HT1080 (cell line): ENCODE measurements around the gene ADAMTS6. TPM values are rescaled to one million over a fixed set of nuclear protein-coding genes. Genes with fewer than 3 reads are reported as not detected.

Source experiments
- DNase-seq: peaks from one replicate; pipeline ENCODE4 v3.0.0-alpha.2; 2015; ENCODE audit warnings: low read depth
- total RNA-seq: library from RNA; depleted of rRNA; stranded (reverse); fragments of >200 nt; shearing (Covaris generic); gene quantifications from 2 replicates; pipeline ENCODE4 v1.2.3, GENCODE V29; 2014

ADAMTS6 gene
- total RNA-seq, 1 experiment from 2014 or later, result 30.1 TPM

DNA sequence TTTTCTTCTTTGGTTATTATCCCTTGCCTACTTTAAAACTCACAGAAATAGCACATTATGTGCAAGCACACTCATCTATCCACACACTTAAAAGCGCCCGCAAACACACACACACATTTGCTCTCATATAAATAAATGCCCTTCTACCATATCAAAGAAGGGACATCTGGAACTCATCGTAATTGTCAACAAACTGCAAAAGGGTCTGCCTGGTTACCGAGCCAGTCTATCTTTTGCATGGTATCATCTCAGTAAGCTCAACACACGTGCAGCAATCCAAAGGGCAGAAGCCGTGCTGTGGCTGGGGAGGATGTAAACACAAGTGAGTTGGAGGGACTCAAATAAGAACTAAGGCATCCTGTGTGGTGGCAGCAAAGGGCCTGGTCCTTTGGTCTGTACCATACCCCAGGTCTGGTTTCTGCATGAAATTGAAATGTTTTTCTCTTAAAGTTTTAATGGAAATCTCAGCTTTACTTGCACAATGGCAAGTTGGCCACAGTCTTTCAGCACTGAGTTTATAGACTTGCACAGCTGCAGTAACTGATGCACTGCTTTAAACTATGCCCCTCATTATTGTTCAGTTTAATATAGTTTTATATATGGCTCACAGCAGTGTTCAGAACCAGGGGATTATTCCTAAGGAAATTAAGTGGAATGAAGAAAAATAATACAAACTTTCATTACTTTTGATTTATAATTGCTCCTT, 331.0 kb downstream of the ADAMTS6 start:
- DNase-seq, result no peak

DNA sequence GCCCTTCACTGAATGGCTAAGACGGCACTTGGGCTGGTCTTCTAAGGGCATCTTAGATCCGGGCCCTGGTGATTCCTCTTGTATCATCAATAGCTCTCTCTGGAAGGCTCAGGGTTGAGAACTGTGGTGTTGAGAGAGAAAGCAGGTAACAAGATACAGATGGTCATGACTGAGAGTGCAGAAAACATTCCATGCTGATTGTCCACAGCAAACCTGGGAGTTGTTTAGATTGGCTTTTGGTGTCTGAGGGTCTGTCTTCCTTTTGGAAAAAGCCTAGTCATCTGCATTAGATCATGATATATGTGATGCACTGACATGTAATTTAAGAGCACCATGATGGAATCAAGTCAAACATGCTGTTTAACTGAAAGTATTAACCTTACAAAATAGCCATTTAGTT, 331.9 kb downstream of the ADAMTS6 start:
- DNase-seq, result no peak

DNA sequence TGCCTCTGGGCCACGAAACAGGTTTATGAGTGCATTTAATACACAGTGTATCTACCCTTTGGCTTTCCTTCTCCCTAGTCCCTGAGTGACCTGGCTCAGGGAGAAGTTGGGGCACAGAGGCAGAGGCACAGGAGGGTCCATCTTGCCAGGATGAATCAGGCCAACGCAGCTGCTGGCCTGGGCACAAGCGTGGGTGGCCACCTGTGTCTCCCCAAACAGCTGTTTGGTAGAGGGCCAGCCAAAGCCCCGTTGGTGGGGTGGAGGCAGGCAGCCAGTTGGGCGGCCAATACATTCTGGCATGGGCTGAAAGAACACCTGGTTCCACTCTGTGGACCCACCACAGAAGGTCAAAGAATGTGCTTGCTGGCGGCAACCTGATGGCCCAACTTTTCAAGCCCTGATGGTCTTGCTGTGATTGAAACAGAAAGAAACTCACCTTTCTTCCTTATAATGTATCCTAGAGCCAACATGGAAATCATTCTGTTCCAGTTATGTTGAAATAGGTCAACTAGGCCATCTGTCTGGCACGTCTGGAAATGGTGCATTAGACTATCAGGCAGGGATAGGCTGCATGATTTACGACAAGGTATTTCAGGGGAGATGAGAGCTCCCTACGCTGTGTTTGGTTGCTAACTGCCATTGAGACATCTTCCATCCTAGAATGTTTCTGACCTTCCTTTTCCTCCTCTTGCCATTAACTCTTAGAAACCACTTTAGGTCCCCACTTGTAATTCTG, 337.4 kb downstream of the ADAMTS6 start:
- DNase-seq, result no peak

DNA sequence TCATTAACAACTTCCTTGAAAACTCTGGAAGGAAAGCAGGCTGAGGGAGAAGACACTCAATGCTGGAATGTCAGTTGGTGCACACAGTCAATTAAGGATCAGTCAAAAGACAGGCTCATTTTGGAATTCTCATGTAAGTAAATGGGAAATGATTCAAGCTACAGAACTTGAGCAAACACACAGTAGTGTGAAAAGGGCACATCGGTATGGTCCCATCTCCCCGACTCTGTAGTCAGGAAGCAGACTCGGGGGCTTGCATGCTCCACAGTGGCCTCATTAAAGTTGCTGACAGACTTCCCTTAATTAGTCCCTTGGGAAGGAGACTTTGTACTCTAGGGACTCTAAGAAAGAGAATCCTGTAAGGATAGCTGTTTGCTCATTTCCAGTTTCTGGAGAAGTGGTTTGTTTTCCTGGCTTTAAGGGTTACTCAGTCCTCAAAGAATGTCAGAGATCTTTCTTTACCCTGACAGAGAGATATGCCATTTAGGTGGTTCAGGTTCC, 339.2 kb downstream of the ADAMTS6 start:
- DNase-seq, result peak; percentile 70

DNA sequence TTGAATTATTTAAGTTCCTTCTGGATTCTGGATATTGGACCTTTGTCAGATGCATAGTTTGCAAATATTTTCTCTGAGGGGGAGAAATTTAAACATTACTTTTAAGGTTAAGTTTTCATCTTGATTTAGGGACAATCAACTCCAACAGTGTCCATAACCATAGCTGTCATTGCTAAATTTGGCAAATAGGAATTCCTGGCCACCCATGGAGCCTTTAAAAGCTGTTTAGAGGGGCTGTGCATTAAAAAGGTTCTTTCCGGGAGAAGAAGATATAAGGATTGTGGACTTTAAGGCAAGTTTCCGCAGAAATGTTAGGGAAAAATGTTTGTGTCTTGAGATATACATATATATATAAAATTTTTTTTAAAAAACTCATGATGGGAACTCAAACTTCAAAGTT, 339.7 kb downstream of the ADAMTS6 start:
- no peak for DNase-seq

DNA sequence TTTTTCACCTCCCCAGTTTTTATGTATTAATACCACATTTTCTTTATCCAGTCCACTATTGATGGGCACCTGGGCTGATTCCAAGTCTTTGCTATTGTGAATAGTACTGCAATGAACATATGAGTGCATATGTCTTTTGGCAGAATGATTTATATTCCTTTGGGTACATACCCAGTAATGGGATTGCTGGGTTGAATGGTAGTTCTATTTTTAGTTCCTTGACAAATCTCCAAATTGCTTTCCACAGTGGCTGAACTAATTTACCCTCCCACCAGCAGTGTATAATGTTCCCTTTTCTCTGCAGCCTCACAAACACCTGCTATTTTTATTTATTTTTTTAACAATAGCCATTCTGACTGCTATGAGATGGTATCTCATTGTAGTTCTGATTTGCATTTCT, 340.2 kb downstream of the ADAMTS6 start:
- DNase-seq, result no peak

DNA sequence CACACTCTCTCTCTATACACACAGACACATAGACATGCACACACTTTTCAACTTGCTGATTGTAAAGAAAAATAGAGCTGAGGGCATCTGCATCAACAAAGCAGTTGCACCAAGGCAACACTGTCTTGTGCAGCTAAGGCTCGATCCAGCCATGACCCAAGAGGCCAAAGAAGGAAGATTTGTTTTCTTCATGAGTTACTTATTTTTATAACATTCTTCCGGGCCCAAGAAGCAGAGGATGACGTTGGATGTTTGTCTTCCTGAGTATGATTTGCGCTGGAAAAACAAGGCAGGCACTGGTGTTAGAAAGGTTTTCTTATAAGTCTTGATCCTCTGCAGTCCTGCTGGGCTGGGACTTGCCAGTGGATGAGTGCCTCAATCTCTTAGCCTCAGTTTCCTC, 344.1 kb downstream of the ADAMTS6 start:
- DNase-seq, result no peak

DNA sequence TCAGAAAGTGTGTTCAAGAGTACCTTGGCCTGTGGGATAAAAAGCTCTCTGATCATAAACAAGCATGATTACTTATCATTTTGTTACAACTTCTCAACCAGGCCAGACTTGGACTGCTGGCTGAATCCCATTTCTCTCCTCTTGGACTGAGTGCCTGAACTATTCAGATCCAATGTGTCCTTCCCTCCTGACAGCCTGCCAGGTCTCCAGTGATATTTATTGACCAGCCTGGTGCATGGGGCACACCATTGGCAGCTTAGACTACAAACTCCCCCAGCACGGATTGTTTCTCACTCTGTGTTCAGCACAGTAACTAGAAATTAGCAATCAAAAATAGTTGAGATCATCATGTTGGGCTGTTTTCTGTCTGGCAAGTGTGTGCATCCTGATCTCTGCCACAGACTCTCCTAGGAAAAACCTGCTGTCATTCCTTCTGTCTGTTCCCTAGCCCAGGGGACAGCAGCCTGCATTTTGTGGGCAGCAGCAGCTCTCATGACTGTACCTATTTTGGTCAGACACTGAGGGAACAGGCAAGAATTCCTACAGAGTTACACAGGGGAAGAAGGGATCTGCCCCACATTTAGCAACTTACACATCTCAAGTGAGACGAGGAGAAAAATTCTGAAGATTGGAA, 348.1 kb downstream of the ADAMTS6 start:
- DNase-seq, result no peak

DNA sequence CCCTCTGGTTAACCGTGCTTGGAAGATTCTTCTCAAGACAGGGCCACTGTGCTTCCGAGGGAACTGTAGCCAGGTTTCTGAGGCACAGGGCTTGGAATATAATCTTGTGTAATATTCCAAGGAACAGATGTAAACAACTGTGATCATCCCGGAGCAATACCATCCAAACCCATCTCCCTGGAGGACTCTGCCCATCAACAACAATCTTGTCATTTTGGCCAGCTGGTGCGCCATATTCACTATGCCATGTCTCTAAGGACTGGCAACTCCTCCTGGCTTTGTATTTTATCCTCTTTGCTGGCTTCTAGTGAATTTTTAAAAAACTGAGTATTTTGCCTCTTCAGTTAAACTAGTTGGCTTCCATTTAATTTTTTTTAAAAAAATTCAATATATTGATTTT, 349.3 kb downstream of the ADAMTS6 start:
- DNase-seq, result no peak

DNA sequence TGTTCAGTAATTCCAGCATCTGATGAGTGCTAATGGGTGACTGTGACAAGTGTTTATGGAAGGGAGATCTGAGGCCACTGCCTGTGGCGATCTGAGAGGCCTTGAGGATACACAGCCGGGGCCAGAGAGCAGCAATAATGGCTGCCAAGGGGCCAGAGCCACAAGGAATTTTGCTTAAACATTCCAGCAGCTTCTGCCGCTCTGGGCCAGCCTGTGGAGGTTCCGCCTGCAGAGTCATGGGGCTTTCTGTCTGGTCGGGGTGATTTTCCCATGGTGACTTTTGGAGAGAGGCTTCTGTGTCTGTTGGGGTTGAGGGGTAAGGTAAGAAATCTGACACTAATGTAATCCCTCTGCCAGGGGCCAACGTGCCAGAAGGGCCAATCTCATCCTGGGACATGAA, 353.5 kb downstream of the ADAMTS6 start:
- no peak for DNase-seq

DNA sequence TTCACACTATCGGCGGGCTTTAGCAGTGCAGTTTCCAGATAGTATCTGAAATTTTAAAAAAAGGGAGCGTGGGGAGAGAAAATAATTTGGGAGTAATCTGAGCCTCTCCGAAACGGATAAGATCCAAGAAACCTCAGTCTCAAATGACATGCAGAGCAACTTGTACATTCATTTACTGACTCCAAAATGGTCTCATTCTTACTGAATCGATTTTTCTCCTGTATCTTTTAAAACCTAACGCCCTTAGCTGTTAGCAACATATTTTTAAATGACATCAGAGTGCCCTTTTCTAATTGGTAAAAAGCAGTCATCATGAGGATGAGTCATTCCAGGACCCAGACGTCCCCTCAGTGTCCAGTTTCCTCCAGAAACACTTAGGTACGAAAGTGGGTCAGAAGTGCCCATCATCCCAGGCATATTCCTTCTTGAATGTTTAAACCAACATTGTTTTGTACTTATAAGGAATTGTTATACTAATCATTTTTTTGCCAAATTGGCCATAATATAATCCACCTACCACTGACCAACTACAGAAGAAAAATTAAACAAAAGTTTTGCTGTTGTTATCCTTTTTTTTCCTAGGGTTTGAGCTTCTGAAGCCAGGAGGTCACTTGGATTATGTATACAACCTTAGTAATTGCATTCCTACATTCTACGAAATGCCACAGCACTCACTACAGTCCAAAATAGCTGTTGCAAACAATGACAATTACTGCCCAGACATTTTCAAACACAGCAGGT, 354.4 kb downstream of the ADAMTS6 start:
- no peak for DNase-seq

DNA sequence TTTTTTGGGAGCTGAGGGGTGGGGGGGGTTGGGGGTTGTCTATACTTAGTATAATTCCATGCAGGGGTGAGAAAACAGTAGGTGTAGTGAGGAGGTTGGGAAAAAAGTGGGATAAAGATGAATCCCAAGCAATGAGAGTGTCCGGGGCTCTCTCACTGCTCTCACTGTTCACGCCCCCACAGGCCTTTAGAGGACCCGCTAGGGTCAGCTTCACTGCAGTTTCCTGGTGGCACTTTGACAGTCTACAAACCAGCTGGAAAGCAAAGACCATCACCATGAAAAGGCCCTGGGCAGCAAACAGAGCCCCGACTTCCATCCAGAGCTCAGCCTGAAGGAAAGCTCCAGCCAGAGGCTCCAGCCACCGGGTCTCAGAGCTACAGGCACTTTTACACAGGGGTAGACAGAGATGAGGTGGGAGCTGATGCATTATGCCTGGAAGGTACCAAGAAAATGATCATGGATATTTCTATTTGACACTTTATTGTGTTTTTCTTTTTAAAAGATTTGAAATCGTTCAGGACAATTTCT, 355.1 kb downstream of the ADAMTS6 start:
- DNase-seq, result no peak

DNA sequence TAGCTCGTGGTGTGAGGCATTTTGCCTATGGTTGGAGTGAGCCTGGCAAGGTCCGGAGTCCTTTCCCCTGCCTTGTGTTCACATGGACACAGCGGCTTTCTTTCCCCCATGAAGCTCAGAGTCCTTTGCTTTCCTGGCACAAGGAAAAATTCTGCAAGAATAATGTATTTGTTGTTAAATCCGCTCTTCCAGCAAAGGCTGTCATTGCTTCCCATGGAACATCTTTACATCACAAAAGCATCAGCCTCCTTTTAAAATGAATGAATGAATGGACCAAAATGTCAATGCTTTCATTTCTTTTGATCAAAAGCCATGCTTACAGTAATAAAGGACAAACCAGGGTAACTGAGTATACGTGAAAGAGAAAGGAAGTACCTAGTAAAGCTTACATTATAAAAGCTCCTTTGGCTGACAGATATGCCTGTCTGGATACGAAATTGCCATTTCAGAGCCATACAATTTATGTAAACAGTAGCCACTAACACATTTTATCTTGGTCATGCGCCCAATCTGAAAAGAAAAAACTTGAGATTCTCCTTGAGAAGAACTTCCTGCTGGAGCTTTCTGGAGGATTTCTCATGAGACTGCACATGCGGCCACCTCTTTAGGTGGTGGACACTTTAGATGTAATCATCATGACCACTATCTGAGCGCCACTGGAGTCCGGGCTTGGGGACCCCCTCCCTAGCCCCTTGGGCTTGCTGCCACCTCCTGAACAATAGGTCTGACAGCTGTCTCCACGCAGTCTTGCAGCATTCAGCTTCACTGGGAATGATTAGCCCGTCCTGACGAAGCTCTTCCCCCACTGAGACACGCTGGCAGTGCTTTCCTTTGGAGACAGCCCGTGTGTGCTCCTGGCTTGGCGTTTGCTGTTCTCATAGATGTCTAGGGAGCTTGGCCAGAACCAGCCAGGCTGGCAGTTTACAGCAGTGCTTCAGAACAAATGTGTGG, 355.9 kb downstream of the ADAMTS6 start:
- DNase-seq, result no peak

DNA sequence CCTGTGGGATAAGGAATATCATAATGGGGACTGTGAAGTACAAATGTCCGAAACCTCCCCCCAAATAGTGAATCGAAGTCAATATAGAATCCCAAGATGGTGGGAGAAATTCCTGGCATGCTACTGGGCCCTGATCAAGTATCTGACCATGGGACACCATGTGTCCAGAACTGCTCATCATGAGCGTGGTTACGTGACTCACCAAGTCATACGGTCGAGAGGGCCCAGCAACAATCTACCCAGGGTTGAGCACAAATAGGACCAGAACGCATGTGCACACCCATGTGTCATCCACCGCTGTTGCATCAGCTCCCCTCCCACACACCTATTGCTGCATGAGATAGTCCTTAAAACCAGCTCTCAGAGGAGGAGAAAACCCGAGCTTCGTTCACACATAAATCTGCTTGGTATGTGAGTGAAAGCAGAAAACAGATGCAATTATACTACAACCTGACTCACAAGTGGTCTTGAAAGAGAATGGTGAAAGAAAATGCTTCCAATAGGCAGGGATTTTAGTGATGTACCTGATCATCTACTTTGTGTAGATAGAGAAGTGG, 359.8 kb downstream of the ADAMTS6 start:
- peak; percentile 86 for DNase-seq

DNA sequence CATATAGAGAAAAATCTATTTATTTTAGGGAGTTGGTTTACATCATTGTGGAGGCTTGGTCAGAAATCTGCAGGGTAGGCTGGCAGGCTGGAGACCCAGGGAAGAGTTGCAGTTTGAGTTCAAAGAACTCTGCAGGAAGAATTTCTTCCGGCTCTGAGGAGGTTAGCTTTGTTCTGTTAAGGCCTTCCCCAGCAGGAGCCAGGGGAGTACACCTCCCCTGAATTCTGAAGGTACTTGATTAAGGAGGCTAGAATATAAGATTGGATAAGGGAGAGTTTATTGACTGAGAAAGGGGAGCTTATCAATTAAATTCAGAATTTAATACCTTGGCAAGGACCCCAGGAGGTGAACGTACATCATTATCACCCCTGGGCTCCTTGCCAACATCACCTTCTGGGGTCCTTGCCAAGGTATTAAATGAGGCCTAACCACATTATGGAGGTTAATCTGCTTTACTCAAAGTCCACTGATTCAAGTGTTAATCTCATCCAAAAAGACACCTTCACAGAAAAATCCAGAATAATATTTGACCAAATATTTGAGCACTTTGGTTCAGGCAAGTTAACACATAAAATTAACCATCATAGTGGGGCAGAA, 361.3 kb downstream of the ADAMTS6 start:
- DNase-seq, result no peak

DNA sequence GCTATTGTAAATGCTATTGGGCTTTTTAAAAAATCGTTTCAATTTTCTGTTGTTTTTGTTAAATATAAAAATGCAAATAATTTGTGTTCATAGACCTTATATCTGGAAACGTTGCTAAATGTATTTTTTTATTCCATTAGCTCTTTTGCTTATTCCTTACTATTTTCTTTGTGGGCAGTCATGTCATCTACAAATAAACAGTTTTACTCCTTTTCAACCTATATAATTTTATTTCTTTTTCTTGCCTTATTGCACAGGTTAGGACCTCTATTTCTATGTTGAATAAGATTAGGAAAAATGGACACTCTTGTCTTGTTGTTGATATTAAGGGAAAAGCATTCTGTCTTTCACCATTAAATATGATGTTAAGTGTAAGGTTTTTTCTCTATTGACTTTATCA, 364.2 kb downstream of the ADAMTS6 start:
- DNase-seq, result no peak

DNA sequence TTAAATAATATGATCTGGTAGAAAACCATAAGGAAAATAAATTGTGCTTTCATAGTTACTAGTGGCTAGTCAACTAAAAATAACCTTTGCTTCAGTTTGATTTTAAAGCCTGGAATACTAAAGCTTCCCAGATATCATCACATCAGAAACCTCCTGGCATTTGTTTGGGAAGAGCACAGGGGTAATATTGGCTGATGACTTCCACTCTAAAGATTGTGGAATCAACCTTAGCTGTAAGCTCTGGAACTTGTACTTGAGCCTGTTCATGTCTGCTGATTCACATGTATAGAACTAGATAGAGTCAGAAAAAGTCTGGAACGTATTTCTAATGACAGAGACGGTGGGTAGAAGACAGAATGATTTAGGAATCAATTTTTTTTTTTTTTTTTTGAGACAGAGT, 367.9 kb downstream of the ADAMTS6 start:
- DNase-seq, result no peak

DNA sequence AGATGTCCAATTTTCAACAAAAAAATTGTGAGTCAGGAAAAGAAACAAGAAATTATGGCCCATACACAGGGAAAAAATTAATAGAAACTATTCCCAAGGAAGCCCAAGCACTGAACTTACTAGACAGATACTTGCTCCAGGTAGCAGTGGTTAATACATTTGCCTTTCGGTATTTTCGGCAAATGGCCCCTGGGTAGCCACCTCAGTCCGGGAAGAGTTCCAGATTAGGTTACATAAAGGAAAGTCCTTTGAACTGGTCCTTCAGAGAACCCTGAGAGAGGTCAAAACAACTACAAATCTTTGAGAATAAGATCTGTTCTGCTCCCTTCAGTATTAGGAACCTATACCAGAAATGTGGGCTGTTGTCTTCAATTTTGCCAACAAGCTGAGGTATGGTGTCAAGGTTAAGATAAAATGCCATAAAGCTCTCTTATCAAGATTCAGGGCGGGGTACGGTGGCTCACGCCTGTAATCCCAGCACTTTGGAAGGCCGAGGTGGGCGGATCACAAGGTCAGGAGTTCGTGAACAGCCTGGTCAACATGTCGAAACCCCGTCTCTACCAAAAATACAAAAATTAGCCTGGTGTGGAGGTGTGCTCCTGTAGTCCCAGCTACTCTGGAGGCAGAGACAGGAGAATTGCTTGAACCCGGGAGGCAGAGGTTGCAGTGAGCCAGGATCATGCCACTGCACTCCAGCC, 369.6 kb downstream of the ADAMTS6 start:
- DNase-seq, result no peak
